DOHH2 (cell line): ENCODE results near the gene FRMPD1.

Source experiments
- CTCF ChIP-seq: fragments of 200-600 bp; sonication (generic); IDR thresholded peaks from one replicate; pipeline ENCODE4 v1.5.1; 2014; ENCODE audit warnings: antibody characterized with exemption, mild to moderate bottlenecking, low read depth, low read length; ENCODE audit not compliant: poor library complexity, severe bottlenecking
- EZH2phosphoT487 ChIP-seq: fragments of 200-600 bp; sonication (generic); IDR thresholded peaks from 2 replicates; pipeline ENCODE4 v1.6.1; 2017; ENCODE audit warnings: borderline replicate concordance, mild to moderate bottlenecking, antibody characterized with exemption, low read length, moderate library complexity, mixed read lengths

- TF ChIP-seq CTCF = no peak
- no peak for TF ChIP-seq EZH2phosphoT487
These were observed 78.7 kb downstream of the FRMPD1 start for GRCh38 chr9:37729499-37729898.
